A673 (cell line): ENCODE measurements around the gene CELSR3.

Experiments
- EZH2 ChIP-seq: fragments of 200-600 bp; sonication (generic); IDR thresholded peaks from 2 replicates; pipeline ENCODE4 v1.6.1; 2017; ENCODE audit warnings: borderline replicate concordance, low read depth, mild to moderate bottlenecking, mixed read lengths, antibody characterized with exemption, low read length; ENCODE audit not compliant: poor library complexity, severe bottlenecking
- TF ChIP-seq, protein P1 (sequence below): fragments of 300-800, 200-600 bp; sonication (generic); conservative IDR thresholded peaks from 2 replicates; pipeline ENCODE4 v1.5.1; 2017; ENCODE audit warnings: low read depth, mild to moderate bottlenecking, antibody characterized with exemption, low read length, moderate library complexity, mixed read lengths

DNA sequence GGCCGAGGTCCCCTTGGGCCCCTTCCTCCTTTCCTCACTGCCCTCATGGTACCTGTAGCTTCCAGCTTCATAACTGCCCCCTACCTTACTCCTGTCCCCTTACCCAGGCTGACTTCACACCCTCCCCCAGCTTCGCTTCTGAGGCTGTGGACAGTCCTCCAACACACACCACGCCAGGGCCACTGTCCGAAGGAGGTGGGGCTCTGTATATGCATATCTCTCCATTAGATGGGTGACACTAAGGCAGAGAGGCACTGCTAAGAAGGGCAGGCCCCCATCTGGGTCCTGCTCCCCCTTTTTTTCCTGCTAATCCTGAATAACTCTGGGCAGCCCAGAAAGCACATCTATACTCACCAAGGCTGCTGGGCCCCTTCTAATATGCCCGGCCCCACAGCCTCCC lies 66.5 kb downstream of the CELSR3 start:
- TF ChIP-seq, protein P1, sequence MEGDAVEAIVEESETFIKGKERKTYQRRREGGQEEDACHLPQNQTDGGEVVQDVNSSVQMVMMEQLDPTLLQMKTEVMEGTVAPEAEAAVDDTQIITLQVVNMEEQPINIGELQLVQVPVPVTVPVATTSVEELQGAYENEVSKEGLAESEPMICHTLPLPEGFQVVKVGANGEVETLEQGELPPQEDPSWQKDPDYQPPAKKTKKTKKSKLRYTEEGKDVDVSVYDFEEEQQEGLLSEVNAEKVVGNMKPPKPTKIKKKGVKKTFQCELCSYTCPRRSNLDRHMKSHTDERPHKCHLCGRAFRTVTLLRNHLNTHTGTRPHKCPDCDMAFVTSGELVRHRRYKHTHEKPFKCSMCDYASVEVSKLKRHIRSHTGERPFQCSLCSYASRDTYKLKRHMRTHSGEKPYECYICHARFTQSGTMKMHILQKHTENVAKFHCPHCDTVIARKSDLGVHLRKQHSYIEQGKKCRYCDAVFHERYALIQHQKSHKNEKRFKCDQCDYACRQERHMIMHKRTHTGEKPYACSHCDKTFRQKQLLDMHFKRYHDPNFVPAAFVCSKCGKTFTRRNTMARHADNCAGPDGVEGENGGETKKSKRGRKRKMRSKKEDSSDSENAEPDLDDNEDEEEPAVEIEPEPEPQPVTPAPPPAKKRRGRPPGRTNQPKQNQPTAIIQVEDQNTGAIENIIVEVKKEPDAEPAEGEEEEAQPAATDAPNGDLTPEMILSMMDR = no peak
- TF ChIP-seq EZH2 = no peak
